ENCODE results near the gene SKA1. TPM values are rescaled to one million over a fixed set of nuclear protein-coding genes. Genes with fewer than 3 reads are reported as not detected.

SKA1 gene, protein sequence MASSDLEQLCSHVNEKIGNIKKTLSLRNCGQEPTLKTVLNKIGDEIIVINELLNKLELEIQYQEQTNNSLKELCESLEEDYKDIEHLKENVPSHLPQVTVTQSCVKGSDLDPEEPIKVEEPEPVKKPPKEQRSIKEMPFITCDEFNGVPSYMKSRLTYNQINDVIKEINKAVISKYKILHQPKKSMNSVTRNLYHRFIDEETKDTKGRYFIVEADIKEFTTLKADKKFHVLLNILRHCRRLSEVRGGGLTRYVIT
- total RNA-seq, result 3.7 and 15.9 TPM in 2 replicates

DNA sequence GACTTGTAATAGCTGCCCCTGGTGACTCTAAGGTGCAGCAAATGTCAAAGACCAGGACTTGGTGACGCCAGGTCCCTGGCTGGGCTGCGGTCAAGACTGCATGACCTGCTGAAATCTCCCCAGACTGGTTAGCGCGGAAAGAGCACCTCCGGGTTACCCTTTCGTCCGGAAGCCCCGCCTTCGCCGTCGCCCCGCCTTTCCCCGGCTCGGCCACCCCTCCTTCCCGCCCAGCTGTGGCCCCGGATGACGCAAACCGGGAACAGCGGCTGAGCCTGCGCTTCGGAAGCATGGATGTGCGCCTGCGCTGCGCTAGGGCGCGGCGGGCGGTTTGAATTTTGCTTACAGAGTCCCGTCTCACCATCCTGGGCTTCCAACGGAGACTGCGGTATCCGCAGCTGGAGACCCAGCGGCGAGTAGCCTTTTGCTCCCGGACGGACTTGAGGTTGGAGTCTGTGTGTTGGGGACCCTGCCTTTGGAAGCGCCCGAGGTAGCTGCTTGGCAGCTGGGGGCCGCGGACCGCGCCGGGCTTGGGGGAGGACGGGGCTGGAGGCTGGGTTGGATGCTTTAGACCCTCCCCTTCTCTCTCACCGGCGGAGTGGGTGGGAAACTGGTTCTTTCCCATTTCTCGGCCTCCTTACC lies at the start of gene SKA1:
TSS of gene SKA1 (plus strand) at position 294 of the 639 bp plus-strand sequence. CDS start 785 bp downstream, outside the sequence.

Other genes starting within 250 kb of the SKA1 start
- gene MYO5B, start 179.9 kb upstream of the SKA1 start, total RNA-seq, result 2.3 TPM in 1 of 2 replicates, not detected in the other
- 0.39 and 0.64 TPM in 2 replicates for gene CFAP53, start 108.6 kb upstream of the SKA1 start, total RNA-seq
- 63.9 and 81.2 TPM in 2 replicates for gene MBD1, start 93.5 kb upstream of the SKA1 start, total RNA-seq
- gene CXXC1, start 87.4 kb upstream of the SKA1 start, total RNA-seq, result 38.3 and 39.3 TPM in 2 replicates
- gene MAPK4, start 185.0 kb downstream of the SKA1 start, total RNA-seq, result under 0.01 and 0.16 TPM in 2 replicates